CD4-positive, alpha-beta T cell treated with Interleukin-2 at 100 ng/mL for 4 hours (primary cell): Measurements from ENCODE around the gene UPB1.
"Not testable (repeated sequence)": the region's sequence is repeated elsewhere in the genome, so short reads cannot be mapped to it uniquely, and the experiment has no call there.

ENCODE experiments used
- DNase-seq: peaks from one replicate; pipeline ENCODE4 v3.0.0-alpha.2; 2020; ENCODE audit warnings: low spot score

Gene UPB1

GRCh38 chr22:24482575-24482974 is 12.6 kb upstream of the UPB1 start:
- no peak for DNase-seq

- DNase-seq: no peak
These were observed 12.1 kb upstream of the UPB1 start for GRCh38 chr22:24482998-24483397.

- DNase-seq: no peak
These were observed 11.1 kb upstream of the UPB1 start for GRCh38 chr22:24483976-24484545.

GRCh38 chr22:24485170-24485569 is 10.0 kb upstream of the UPB1 start:
- no peak for DNase-seq

- peak; percentile 24 for DNase-seq
These were observed 9.5 kb upstream of the UPB1 start for GRCh38 chr22:24485608-24486007.

GRCh38 chr22:24486501-24486921 is 8.6 kb upstream of the UPB1 start:
- DNase-seq: no peak

- DNase-seq: no peak
These were observed 6.1 kb upstream of the UPB1 start for GRCh38 chr22:24489011-24489410.

GRCh38 chr22:24489434-24489833 is 5.7 kb upstream of the UPB1 start:
- DNase-seq: not testable (repeated sequence)

- no peak for DNase-seq
These were observed 2.7 kb upstream of the UPB1 start for GRCh38 chr22:24492391-24492790.

GRCh38 chr22:24494167-24494527 is 985 bp upstream of the UPB1 start:
- no peak for DNase-seq

GRCh38 chr22:24495365-24495675 is 188 bp downstream of the UPB1 start:
- DNase-seq: no peak

- DNase-seq: no peak
These were observed 1.1 kb downstream of the UPB1 start for GRCh38 chr22:24496234-24496633.

- DNase-seq: no peak
These were observed 1.5 kb downstream of the UPB1 start for GRCh38 chr22:24496661-24497060.

GRCh38 chr22:24497841-24498258 is 2.7 kb downstream of the UPB1 start:
- DNase-seq: no peak

GRCh38 chr22:24498824-24499223 is 3.7 kb downstream of the UPB1 start:
- DNase-seq: no peak

GRCh38 chr22:24499706-24500276 is 4.7 kb downstream of the UPB1 start:
- no peak for DNase-seq

- no peak for DNase-seq
These were observed 5.2 kb downstream of the UPB1 start for GRCh38 chr22:24500277-24500820.

GRCh38 chr22:24501301-24502005 is 6.3 kb downstream of the UPB1 start:
- DNase-seq: no peak

GRCh38 chr22:24502034-24502433 is 6.9 kb downstream of the UPB1 start:
- DNase-seq: no peak

- DNase-seq: no peak
These were observed 7.4 kb downstream of the UPB1 start for GRCh38 chr22:24502541-24502940.

GRCh38 chr22:24503137-24503842 is 8.2 kb downstream of the UPB1 start:
- DNase-seq: peak; percentile 67

- DNase-seq: no peak
These were observed 8.8 kb downstream of the UPB1 start for GRCh38 chr22:24503843-24504338.

GRCh38 chr22:24504540-24504939 is 9.4 kb downstream of the UPB1 start:
- DNase-seq: no peak
